C4-2B (cell line): ENCODE results near the gene RELN.

Source experiments
- CTCF ChIP-seq: fragments of 450-650 bp; conservative IDR thresholded peaks from 2 replicates; pipeline ENCODE4 v1.5.1; 2017; ENCODE audit warnings: mild to moderate bottlenecking
- ZFX ChIP-seq: fragments of 450-650 bp; IDR thresholded peaks from 2 replicates; pipeline ENCODE4 v1.6.1; 2017

GRCh38 chr7:103699032-103699431 lies 290.4 kb downstream of the RELN start:
- TF ChIP-seq CTCF (no peak), ZFX (no peak)
